Measurements from ENCODE around the gene TACC2. TPM values are rescaled to one million over a fixed set of nuclear protein-coding genes. Genes with fewer than 3 reads are reported as not detected.
"Not testable (repeated sequence)": the region's sequence is repeated elsewhere in the genome, so short reads cannot be mapped to it uniquely, and the experiment has no call there.

The TACC2 gene
- total and polyA plus RNA-seq, 8 donors, result 29.0 to 102 (median 52.9) TPM

DNA sequence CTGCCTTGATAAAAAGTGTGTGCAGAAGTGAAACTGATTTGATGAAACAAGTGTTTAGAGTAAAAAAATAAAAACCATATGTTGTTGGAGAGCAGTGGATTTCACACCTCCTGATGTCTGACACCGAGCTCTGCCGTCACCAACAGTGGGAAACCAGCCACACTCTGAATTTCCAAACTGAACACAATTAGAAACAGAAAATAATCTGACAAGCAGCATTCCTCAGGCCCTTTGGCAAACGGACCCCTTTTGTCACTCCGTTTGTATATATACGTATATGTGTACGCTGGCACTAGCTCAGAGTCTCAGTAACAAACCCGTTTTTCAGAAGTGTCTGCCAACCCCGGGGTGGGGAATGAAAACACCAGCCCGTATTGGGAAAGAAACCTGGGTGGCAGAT, 32.4 kb downstream of the TACC2 start:
- Histone ChIP-seq H3K4me1 (peaks cover 0 to 40% (median 19%) of the 10 kb centered on the region in 4 donors), H3K27ac (peak overlapping the region; percentile 71 to 92 (median 89)), H3K36me3 (no peaks in the 10 kb centered on the region), H3K9me3 (no peaks in the 10 kb centered on the region), H3K4me3 (peak overlapping the region; percentile 1 to 16 (median 13)), H3K27me3 (no peaks in the 10 kb centered on the region)
- TF ChIP-seq POLR2AphosphoS5 (IDR thresholded peaks at IDR 0.05), result peak; percentile 6 to 47 (median 25)
- no peak for TF ChIP-seq EP300 (IDR thresholded peaks at IDR 0.05)
- no peak for TF ChIP-seq CTCF (IDR thresholded peaks at IDR 0.05)
- peak in 1 of 4 donors; percentile 17 for TF ChIP-seq POLR2A (IDR thresholded peaks at IDR 0.05)
- peak; percentile 69 to 86 for DNase-seq
- WGBS, 5 donors, result 13 to 30% (median 20%) methylated on average over 9 of the region's 9 CpGs
- intact Hi-C loops (cut with DNase I; ENCODE audit: low total_unique reads), result no loop called here

DNA sequence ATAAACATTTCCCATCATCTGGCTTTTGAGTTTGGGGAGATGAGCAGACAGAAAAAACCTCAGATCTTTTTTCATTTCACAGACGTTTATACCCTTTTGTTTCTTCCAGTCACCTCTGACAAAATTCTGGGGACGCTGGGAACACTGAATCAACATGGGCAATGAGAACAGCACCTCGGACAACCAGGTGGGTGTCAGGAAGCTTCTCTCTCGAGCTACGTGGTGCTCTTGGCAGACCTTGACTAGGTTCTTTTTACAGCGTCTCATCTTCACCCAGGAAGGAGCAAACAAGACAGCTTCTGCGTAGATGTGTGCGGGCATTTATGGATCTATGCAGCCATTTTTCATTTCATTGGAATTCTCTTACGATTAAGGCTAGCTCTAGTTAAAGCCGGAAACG, 32.9 kb downstream of the TACC2 start:
- no peak for DNase-seq
- Histone ChIP-seq H3K27ac (peak overlapping the region; percentile 71 to 92 (median 89)), H3K4me3 (peak overlapping the region in 3 of 4 donors; percentile 1 to 16 (median 12)), H3K27me3 (no peaks in the 10 kb centered on the region), H3K9me3 (no peaks in the 10 kb centered on the region), H3K4me1 (peaks cover 0 to 40% (median 19%) of the 10 kb centered on the region in 4 donors), H3K36me3 (no peaks in the 10 kb centered on the region)
- TF ChIP-seq EP300 (IDR thresholded peaks at IDR 0.05), result no peak
- intact Hi-C loops (cut with DNase I; ENCODE audit: low total_unique reads), result no loop called here
- WGBS, 5 donors, result 53 to 66% (median 56%) methylated on average over 11 of the region's 11 CpGs

- H3K36me3 ChIP-seq, result no peaks in the 10 kb centered on the region
- no peak for DNase-seq
- WGBS, 5 donors, result 85 to 96% (median 92%) methylated on average over 4 of the region's 4 CpGs
- intact Hi-C loops (cut with DNase I; ENCODE audit: low total_unique reads), result no loop called here
- TF ChIP-seq POLR2AphosphoS5 (IDR thresholded peaks at IDR 0.05), result no peak
- TF ChIP-seq CTCF (IDR thresholded peaks at IDR 0.05), result no peak
- no peak for TF ChIP-seq POLR2A (IDR thresholded peaks at IDR 0.05)
- TF ChIP-seq EP300 (IDR thresholded peaks at IDR 0.05), result no peak
- H3K9me3 ChIP-seq, result no peaks in the 10 kb centered on the region
- peak overlapping the region; percentile 37 to 92 (median 89) for H3K27ac ChIP-seq
- H3K27me3 ChIP-seq, result no peaks in the 10 kb centered on the region
- peaks cover 0 to 40% (median 19%) of the 10 kb centered on the region in 4 donors for H3K4me1 ChIP-seq
- peak overlapping the region in 1 of 4 donors; percentile 16 for H3K4me3 ChIP-seq
Measured at GRCh38 chr10:122022276-122022675, 33.3 kb downstream of the TACC2 start.

- H3K4me3 ChIP-seq; intact Hi-C loops (cut with DNase I; ENCODE audit: low total_unique reads); H3K9me3 ChIP-seq; H3K27me3 ChIP-seq; DNase-seq; H3K36me3 ChIP-seq: not testable (repeated sequence)
- Histone ChIP-seq H3K27ac (peak overlapping the region in 1 of 5 donors; percentile 90), H3K4me1 (peaks cover 0 to 37% (median 19%) of the 10 kb centered on the region in 4 donors)
- WGBS, 5 donors, result 95 to 99% (median 98%) methylated on average over 7 of the region's 7 CpGs
Measured at GRCh38 chr10:122023257-122023656, 34.3 kb downstream of the TACC2 start.

DNA sequence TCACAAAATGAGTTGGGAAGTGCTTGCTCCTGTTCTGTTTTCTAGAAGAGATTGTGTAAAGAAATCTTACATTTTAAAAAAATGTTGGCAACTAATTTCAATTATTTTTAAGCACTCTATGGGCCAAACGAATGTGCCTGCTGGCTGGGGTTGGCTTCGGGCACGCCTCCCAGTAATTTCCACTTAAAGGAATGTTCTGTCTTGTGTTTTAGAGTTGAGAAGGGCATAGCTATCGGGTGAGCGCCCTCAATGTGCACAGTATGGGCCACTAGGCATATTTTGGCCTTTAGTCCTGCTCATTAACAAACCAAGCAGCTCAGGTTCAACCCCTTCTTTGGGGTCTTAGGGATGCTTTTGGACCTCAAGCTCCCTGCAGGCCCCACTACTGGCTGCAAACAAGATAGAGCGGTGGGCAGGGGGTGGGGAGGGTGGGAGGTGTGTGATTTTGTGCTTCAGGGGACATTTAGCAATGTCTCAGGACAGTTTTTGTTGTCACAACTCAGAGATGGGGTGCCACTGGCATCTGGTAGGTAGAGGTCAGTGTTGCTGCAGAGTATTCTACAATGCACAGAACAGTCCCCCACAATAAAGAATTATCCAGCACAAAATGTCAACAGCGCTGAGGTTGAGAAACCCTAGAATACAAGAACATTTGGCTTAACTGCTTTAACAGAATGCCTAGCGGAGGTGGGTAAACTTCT, 40.7 kb downstream of the TACC2 start:
- Histone ChIP-seq H3K4me1 (peaks cover 14 to 39% (median 24%) of the 10 kb centered on the region in 4 donors), H3K27me3 (no peaks in the 10 kb centered on the region), H3K27ac (peak overlapping the region in 4 of 5 donors; percentile 49 to 73 (median 61)), H3K4me3 (no peak overlapping the region), H3K9me3 (no peaks in the 10 kb centered on the region), H3K36me3 (no peaks in the 10 kb centered on the region)
- 52 to 67% (median 59%) methylated on average over 8 of the region's 8 CpGs for WGBS, 5 donors
- DNase-seq, result peak in 1 of 2 donors; percentile 52
- intact Hi-C loops (cut with DNase I; ENCODE audit: low total_unique reads), result no loop called here
- peak in 1 of 7 experiments; percentile 19 for TF ChIP-seq CTCF (IDR thresholded peaks at IDR 0.05)
- TF ChIP-seq POLR2AphosphoS5 (IDR thresholded peaks at IDR 0.05), result peak in 1 of 3 donors; percentile 42
- no peak for TF ChIP-seq POLR2A (IDR thresholded peaks at IDR 0.05)
